ELR (cell line): ENCODE data around the gene B3GNT4.
"Not testable (repeated sequence)": the region's sequence is repeated elsewhere in the genome, so short reads cannot be mapped to it uniquely, and the experiment has no call there.

Source experiments
- DNase-seq: peaks from one replicate; pipeline ENCODE4 v3.0.0-alpha.2; 2015; ENCODE audit warnings: low read depth

B3GNT4 gene

GRCh38 chr12:122189626-122190475, 13.7 kb upstream of the B3GNT4 start:
- no peak for DNase-seq

- DNase-seq, result peak; percentile 74
These were observed 12.5 kb upstream of the B3GNT4 start for GRCh38 chr12:122190842-122191668.

- no peak for DNase-seq
These were observed 11.1 kb upstream of the B3GNT4 start for GRCh38 chr12:122192441-122192840.

- no peak for DNase-seq
These were observed 8.7 kb upstream of the B3GNT4 start for GRCh38 chr12:122194804-122195203.

GRCh38 chr12:122195405-122195804, 8.1 kb upstream of the B3GNT4 start:
- DNase-seq, result peak; percentile 34

- DNase-seq, result no peak
These were observed 5.9 kb upstream of the B3GNT4 start for GRCh38 chr12:122197612-122197966.

GRCh38 chr12:122199484-122200355, 3.8 kb upstream of the B3GNT4 start:
- DNase-seq, result no peak

GRCh38 chr12:122200541-122201175, 2.9 kb upstream of the B3GNT4 start:
- DNase-seq, result no peak

- DNase-seq, result no peak
These were observed 2.1 kb upstream of the B3GNT4 start for GRCh38 chr12:122201381-122201780.

GRCh38 chr12:122202017-122202416, 1.5 kb upstream of the B3GNT4 start:
- no peak for DNase-seq

- not testable (repeated sequence) for DNase-seq
These were observed 698 bp upstream of the B3GNT4 start for GRCh38 chr12:122202811-122203210.

- DNase-seq, result no peak
These were observed 901 bp downstream of the B3GNT4 start for GRCh38 chr12:122204167-122205052.

GRCh38 chr12:122205053-122205925, 1.8 kb downstream of the B3GNT4 start:
- no peak for DNase-seq

GRCh38 chr12:122206111-122206881, 2.8 kb downstream of the B3GNT4 start:
- DNase-seq, result no peak

- DNase-seq, result no peak
These were observed 3.5 kb downstream of the B3GNT4 start for GRCh38 chr12:122206976-122207375.

GRCh38 chr12:122207391-122207790, 3.9 kb downstream of the B3GNT4 start:
- DNase-seq, result no peak

- no peak for DNase-seq
These were observed 4.7 kb downstream of the B3GNT4 start for GRCh38 chr12:122208073-122208820.

GRCh38 chr12:122215771-122216170, 12.3 kb downstream of the B3GNT4 start:
- DNase-seq, result peak; percentile 81
